HepG2 (cell line): ENCODE measurements around the gene CARD9. TPM values are rescaled to one million over a fixed set of nuclear protein-coding genes. Genes with fewer than 3 reads are reported as not detected.

Source experiments
- FOXK1 ChIP-seq: sonication (generic); formaldehyde crosslinking; IDR thresholded peaks from 2 replicates; pipeline ENCODE4 v1.4.0; 2020; ENCODE audit warnings: low read depth, missing genetic modification reagents, borderline replicate concordance
- GATA4 ChIP-seq: sonication (generic); IDR thresholded peaks from 2 replicates; pipeline ENCODE4 v1.6.1; 2016; ENCODE audit warnings: antibody characterized with exemption, low read depth, borderline replicate concordance
- HHEX ChIP-seq: IDR thresholded peaks from 2 replicates; pipeline ENCODE4 v1.6.1; 2016; ENCODE audit warnings: control low read depth
- KLF11 ChIP-seq: IDR thresholded peaks from 2 replicates; pipeline ENCODE4 v1.6.1; 2016; ENCODE audit warnings: missing compliant biosample characterization
- MED1 ChIP-seq: sonication (generic); formaldehyde crosslinking; IDR thresholded peaks from 2 replicates; pipeline ENCODE4 v1.4.0; 2020; ENCODE audit warnings: missing genetic modification reagents
- NFE2 ChIP-seq: sonication (generic); formaldehyde crosslinking; IDR thresholded peaks from 2 replicates; pipeline ENCODE4 v1.4.0; 2020; ENCODE audit warnings: missing genetic modification reagents
- NFIB ChIP-seq: sonication (generic); formaldehyde crosslinking; IDR thresholded peaks from 2 replicates; pipeline ENCODE4 v1.9.0; 2021; ENCODE audit warnings: missing genetic modification reagents, mild to moderate bottlenecking, borderline replicate concordance
- NFKB2 ChIP-seq: sonication (generic); formaldehyde crosslinking; IDR thresholded peaks from 2 replicates; pipeline ENCODE4 v1.4.0; 2020; ENCODE audit warnings: missing genetic modification reagents, borderline replicate concordance
- ONECUT2 ChIP-seq: sonication (generic); formaldehyde crosslinking; IDR thresholded peaks from 2 replicates; pipeline ENCODE4 v1.4.0; 2020; ENCODE audit warnings: missing genetic modification reagents
- PAF1 ChIP-seq: IDR thresholded peaks from 2 replicates; pipeline ENCODE4 v1.6.1; 2016; ENCODE audit warnings: missing genetic modification reagents, missing compliant biosample characterization
- PHF5A ChIP-seq: IDR thresholded peaks from one replicate; pipeline ENCODE4 v1.6.1; 2018; ENCODE audit warnings: low read depth, missing genetic modification reagents; ENCODE audit not compliant: unreplicated experiment
- TCF12 ChIP-seq, 2 experiments: fragments of 450-650 bp in 1 of 2; sonication (generic) in 1 of 2; formaldehyde crosslinking in 1 of 2; IDR thresholded peaks; 2 replicates each; pipeline versions ENCODE4 v1.6.1 to v1.8.0; 2017 to 2022; ENCODE audit warnings: antibody characterized with exemption in 1 of 2, mild to moderate bottlenecking in 1 of 2, missing genetic modification reagents in 1 of 2, moderate library complexity in 1 of 2
- THAP7 ChIP-seq: sonication (generic); formaldehyde crosslinking; IDR thresholded peaks from 2 replicates; pipeline ENCODE4 v1.8.1; 2023; ENCODE audit warnings: mild to moderate bottlenecking, missing genetic modification reagents
- YY1 ChIP-seq: IDR thresholded peaks from 2 replicates; pipeline ENCODE4 v1.6.1; 2011; ENCODE audit warnings: low read length, low read depth, moderate library complexity, mild to moderate bottlenecking; ENCODE audit not compliant: insufficient read depth, insufficient replicate concordance
- ZBTB38 ChIP-seq: sonication (generic); formaldehyde crosslinking; IDR thresholded peaks from 2 replicates; pipeline ENCODE4 v1.5.1; 2020; ENCODE audit warnings: mild to moderate bottlenecking, missing genetic modification reagents
- ZNF20 ChIP-seq: sonication (generic); formaldehyde crosslinking; IDR thresholded peaks from 2 replicates; pipeline ENCODE4 v1.4.0; 2020; ENCODE audit warnings: mild to moderate bottlenecking, moderate library complexity, missing genetic modification reagents
- ZNF556 ChIP-seq: sonication (generic); formaldehyde crosslinking; IDR thresholded peaks from 2 replicates; pipeline ENCODE4 v1.4.0; 2020; ENCODE audit warnings: mild to moderate bottlenecking, missing genetic modification reagents, borderline replicate concordance
- ZNF572 ChIP-seq: sonication (generic); formaldehyde crosslinking; IDR thresholded peaks from 2 replicates; pipeline ENCODE4 v1.5.1; 2020; ENCODE audit warnings: mild to moderate bottlenecking, missing genetic modification reagents
- ZNF609 ChIP-seq: sonication (generic); formaldehyde crosslinking; IDR thresholded peaks from 2 replicates; pipeline ENCODE4 v1.4.0; 2020; ENCODE audit warnings: mild to moderate bottlenecking, missing genetic modification reagents, borderline replicate concordance
- ZNF75D ChIP-seq: sonication (generic); formaldehyde crosslinking; IDR thresholded peaks from 2 replicates; pipeline ENCODE4 v1.8.1; 2023; ENCODE audit warnings: missing genetic modification reagents, mild to moderate bottlenecking, borderline replicate concordance
- ZNF766 ChIP-seq: sonication (generic); formaldehyde crosslinking; IDR thresholded peaks from 2 replicates; pipeline ENCODE4 v1.5.0; 2020; ENCODE audit warnings: missing genetic modification reagents, borderline replicate concordance
- ZNF839 ChIP-seq: sonication (generic); formaldehyde crosslinking; IDR thresholded peaks from 2 replicates; pipeline ENCODE4 v1.4.0; 2020; ENCODE audit warnings: missing genetic modification reagents, mild to moderate bottlenecking, borderline replicate concordance
- ZSCAN12 ChIP-seq: sonication (generic); formaldehyde crosslinking; IDR thresholded peaks from 2 replicates; pipeline ENCODE4 v1.9.0; 2021; ENCODE audit warnings: mild to moderate bottlenecking, missing genetic modification reagents
- polyA plus RNA-seq, 8 experiments: library from polyadenylated mRNA; depleted of rRNA in 3 of 8; stranded (reverse) in 7 of 8; unstranded in 1 of 8; fragments of >200 nt; fragmentation: Illumina TruSeq in 4 of 8; extraction: Trizol in 4 of 8; gene quantifications; 2 replicates each; pipeline versions ENCODE4 v1.2.1 to v1.2.3, GENCODE V29; 2011 to 2016; ENCODE audit warnings: low read depth in 4 of 8, missing spikeins in 1 of 8, mixed read lengths in 1 of 8; ENCODE audit not compliant: insufficient read depth in 1 of 8
- total RNA-seq, 5 experiments: library from RNA; depleted of rRNA; stranded (reverse); fragments of >200 nt; fragmentation: Illumina TruSeq; extraction: Trizol; gene quantifications; 2 replicates each; pipeline ENCODE4 v1.2.3, GENCODE V29; 2016; ENCODE audit warnings: low read depth in 1 of 5
- TF ChIP-seq, protein P1 (sequence below): sonication (generic); formaldehyde crosslinking; conservative IDR thresholded peaks from 2 replicates; pipeline ENCODE4 v1.8.1; 2023; ENCODE audit warnings: missing genetic modification reagents

Gene CARD9
- total and polyA plus RNA-seq, 2 of the 13 experiments (the other 11 are each of a cell fraction or from before 2014, with no cell fraction given), result 3.3 to 7.4 TPM

GRCh38 chr9:136339173-136339957 is 34.1 kb downstream of the CARD9 start (continued):
- TF ChIP-seq, protein P1, sequence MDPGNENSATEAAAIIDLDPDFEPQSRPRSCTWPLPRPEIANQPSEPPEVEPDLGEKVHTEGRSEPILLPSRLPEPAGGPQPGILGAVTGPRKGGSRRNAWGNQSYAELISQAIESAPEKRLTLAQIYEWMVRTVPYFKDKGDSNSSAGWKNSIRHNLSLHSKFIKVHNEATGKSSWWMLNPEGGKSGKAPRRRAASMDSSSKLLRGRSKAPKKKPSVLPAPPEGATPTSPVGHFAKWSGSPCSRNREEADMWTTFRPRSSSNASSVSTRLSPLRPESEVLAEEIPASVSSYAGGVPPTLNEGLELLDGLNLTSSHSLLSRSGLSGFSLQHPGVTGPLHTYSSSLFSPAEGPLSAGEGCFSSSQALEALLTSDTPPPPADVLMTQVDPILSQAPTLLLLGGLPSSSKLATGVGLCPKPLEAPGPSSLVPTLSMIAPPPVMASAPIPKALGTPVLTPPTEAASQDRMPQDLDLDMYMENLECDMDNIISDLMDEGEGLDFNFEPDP (CRISPR knock-in tag), result no peak
- TF ChIP-seq ZSCAN12 (no peak), TCF12 (IDR thresholded peaks at IDR 0.05) (no peak), TCF12 (CRISPR knock-in tag; IDR thresholded peaks at IDR 0.05) (no peak), ZNF766 (no peak), ZNF609 (CRISPR knock-in tag) (no peak), PHF5A (CRISPR knock-in tag) (no peak), MED1 (CRISPR knock-in tag) (no peak), ZNF839 (CRISPR knock-in tag) (no peak), NFE2 (CRISPR knock-in tag) (no peak), ZNF572 (CRISPR knock-in tag) (no peak), YY1 (peak; percentile 31), THAP7 (CRISPR knock-in tag) (no peak), ZNF556 (peak; percentile 71; the same call in 1 of the 2 replicates), ZNF20 (CRISPR knock-in tag) (no peak), ZBTB38 (CRISPR knock-in tag) (no peak), HHEX (CRISPR knock-in tag) (no peak), NFKB2 (CRISPR knock-in tag) (peak; percentile 6; the same call in 1 of the 2 replicates), KLF11 (no peak), ZNF75D (no peak), NFIB (no peak), PAF1 (CRISPR knock-in tag) (no peak), GATA4 (no peak), FOXK1 (CRISPR knock-in tag) (no peak), ONECUT2 (CRISPR knock-in tag) (no peak)
